ENCODE data around the gene PCSK4. TPM values are rescaled to one million over a fixed set of nuclear protein-coding genes. Genes with fewer than 3 reads are reported as not detected.

The PCSK4 gene
- total and polyA plus RNA-seq, 9 of the 15 experiments (the other 6 are each of a cell fraction or from before 2014, with no cell fraction given), result 0.01 to 9.1 (median 2.1) TPM; not detected in 1

DNA sequence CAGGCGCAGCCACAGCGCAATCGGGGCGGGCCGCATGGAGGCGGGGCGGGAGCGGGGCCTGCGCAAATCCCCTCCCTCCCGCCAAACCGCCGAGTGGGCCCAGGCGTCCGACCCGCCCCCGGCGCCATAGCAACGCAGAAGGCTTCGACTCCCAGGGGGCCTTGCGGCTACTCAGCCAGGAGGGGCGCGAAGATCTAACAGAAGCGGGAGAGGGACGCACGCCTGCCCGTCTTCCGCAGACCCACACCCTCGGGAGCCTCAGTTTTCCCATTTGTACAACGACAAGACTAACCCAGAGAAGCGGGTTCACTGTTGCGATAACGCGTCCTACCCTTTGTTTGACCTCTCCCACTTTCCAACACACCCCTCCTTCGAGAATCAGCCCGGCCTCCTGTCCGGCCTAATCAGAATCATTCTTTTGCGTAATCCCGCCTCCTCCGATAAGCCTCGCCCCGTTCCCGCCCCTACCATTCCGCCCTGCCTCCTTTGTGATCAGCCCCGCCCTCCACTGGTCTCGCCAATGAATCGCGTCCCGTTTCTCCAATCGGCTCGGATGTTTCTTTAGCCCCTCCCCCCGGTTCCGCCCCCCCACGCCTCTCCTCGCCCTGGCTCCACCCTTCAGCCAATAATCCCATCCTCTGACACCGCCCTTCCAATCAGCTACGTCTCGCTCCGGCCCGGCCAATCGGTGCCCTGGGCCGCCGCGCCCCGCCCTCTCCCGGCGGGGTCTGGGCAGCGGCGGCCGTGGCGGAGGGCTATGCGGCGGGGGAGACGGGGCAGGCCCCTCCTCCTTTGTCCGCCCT lies at the start of gene PCSK4 (continued):
- TF ChIP-seq, protein P1, sequence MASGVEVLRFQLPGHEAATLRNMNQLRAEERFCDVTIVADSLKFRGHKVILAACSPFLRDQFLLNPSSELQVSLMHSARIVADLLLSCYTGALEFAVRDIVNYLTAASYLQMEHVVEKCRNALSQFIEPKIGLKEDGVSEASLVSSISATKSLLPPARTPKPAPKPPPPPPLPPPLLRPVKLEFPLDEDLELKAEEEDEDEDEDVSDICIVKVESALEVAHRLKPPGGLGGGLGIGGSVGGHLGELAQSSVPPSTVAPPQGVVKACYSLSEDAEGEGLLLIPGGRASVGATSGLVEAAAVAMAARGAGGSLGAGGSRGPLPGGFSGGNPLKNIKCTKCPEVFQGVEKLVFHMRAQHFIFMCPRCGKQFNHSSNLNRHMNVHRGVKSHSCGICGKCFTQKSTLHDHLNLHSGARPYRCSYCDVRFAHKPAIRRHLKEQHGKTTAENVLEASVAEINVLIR (CRISPR knock-in tag; IDR thresholded peaks at IDR 0.05), result no peak
- no peak for TF ChIP-seq FOXA3 (CRISPR knock-in tag; conservative IDR thresholded peaks at IDR 0.05 in 1 of 2, IDR thresholded peaks at IDR 0.05 in 1 of 2)
- no peak for TF ChIP-seq SRSF7 (optimal IDR thresholded peaks at IDR 0.05; ENCODE audit: low read depth, low read length)
- no peak for TF ChIP-seq MECOM (CRISPR knock-in tag; IDR thresholded peaks at IDR 0.05)
- TF ChIP-seq, protein P2, sequence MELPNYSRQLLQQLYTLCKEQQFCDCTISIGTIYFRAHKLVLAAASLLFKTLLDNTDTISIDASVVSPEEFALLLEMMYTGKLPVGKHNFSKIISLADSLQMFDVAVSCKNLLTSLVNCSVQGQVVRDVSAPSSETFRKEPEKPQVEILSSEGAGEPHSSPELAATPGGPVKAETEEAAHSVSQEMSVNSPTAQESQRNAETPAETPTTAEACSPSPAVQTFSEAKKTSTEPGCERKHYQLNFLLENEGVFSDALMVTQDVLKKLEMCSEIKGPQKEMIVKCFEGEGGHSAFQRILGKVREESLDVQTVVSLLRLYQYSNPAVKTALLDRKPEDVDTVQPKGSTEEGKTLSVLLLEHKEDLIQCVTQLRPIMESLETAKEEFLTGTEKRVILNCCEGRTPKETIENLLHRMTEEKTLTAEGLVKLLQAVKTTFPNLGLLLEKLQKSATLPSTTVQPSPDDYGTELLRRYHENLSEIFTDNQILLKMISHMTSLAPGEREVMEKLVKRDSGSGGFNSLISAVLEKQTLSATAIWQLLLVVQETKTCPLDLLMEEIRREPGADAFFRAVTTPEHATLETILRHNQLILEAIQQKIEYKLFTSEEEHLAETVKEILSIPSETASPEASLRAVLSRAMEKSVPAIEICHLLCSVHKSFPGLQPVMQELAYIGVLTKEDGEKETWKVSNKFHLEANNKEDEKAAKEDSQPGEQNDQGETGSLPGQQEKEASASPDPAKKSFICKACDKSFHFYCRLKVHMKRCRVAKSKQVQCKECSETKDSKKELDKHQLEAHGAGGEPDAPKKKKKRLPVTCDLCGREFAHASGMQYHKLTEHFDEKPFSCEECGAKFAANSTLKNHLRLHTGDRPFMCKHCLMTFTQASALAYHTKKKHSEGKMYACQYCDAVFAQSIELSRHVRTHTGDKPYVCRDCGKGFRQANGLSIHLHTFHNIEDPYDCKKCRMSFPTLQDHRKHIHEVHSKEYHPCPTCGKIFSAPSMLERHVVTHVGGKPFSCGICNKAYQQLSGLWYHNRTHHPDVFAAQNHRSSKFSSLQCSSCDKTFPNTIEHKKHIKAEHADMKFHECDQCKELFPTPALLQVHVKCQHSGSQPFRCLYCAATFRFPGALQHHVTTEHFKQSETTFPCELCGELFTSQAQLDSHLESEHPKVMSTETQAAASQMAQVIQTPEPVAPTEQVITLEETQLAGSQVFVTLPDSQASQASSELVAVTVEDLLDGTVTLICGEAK (IDR thresholded peaks at IDR 0.05), result no peak
- TF ChIP-seq, protein P2 (CRISPR knock-in tag; IDR thresholded peaks at IDR 0.05), result no peak
- no peak for TF ChIP-seq ZNF76 (CRISPR knock-in tag; IDR thresholded peaks at IDR 0.05; ENCODE audit: borderline replicate concordance)
- no peak for TF ChIP-seq ZNF134 (CRISPR knock-in tag; conservative IDR thresholded peaks at IDR 0.05)
- TF ChIP-seq XRCC3 (IDR thresholded peaks at IDR 0.05), result no peak
- TF ChIP-seq PCBP2 (IDR thresholded peaks at IDR 0.05; ENCODE audit: low read depth, low read length, poor library complexity, severe bottlenecking), result no peak
- TF ChIP-seq, protein P3, sequence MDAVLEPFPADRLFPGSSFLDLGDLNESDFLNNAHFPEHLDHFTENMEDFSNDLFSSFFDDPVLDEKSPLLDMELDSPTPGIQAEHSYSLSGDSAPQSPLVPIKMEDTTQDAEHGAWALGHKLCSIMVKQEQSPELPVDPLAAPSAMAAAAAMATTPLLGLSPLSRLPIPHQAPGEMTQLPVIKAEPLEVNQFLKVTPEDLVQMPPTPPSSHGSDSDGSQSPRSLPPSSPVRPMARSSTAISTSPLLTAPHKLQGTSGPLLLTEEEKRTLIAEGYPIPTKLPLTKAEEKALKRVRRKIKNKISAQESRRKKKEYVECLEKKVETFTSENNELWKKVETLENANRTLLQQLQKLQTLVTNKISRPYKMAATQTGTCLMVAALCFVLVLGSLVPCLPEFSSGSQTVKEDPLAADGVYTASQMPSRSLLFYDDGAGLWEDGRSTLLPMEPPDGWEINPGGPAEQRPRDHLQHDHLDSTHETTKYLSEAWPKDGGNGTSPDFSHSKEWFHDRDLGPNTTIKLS (IDR thresholded peaks at IDR 0.05; ENCODE audit: borderline replicate concordance, low read depth), result no peak
- peak; percentile 94 for TF ChIP-seq RBM22 (IDR thresholded peaks at IDR 0.05; ENCODE audit: low read depth, low read length, poor library complexity, severe bottlenecking)
- no peak for TF ChIP-seq NCOA1 (IDR thresholded peaks at IDR 0.05; ENCODE audit: low read depth)
- TF ChIP-seq ZNF354B (CRISPR knock-in tag; IDR thresholded peaks at IDR 0.05), result no peak
- TF ChIP-seq MEF2A (IDR thresholded peaks at IDR 0.05; ENCODE audit: control insufficient read depth, low read depth, low read length), result no peak
- TF ChIP-seq COPS2 (conservative IDR thresholded peaks at IDR 0.05), result no peak
